ENCODE measurements around the gene CHRM3.

CHRM3 gene

DNA sequence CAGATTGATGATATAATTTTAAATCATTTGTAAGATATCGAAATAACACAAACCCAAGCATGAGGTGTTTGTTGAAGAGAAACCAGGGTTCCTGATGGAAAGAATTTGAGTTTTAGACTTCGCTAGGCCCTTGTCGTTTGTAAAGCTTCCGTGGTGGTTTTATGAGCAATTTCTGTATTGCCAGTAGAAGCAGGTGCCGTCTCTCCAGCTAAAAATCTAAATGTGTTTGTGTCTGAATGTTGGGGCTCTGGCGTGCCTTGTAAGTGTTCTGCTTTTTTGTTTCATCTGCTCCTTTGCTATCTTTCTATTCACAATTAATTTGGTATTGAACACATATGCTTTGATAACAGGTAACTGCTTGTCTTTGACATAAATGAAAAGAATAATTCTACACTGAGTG, 27.5 kb downstream of the CHRM3 start:
- DNase-seq (ENCODE audit: low spot score) = no peak

DNA sequence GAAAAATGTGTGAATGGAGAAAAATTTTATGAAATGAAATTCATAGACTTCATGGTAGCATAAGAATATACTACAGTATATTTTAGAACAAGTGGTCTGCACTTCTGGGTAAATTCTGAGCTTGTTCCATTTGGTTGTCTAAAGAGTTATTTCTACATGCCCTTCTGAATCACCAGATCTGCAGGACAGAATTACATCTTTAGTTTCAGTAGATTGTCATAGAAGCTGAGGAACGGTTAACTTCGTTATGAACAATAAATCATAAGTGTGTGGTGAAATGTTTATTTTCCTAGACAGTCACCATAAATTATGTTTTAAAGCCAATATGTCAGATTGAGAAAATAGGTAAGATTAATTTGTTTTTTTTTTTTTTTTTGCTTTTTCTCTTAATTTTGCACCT, 30.9 kb downstream of the CHRM3 start:
- no peak for DNase-seq (ENCODE audit: low spot score)

DNA sequence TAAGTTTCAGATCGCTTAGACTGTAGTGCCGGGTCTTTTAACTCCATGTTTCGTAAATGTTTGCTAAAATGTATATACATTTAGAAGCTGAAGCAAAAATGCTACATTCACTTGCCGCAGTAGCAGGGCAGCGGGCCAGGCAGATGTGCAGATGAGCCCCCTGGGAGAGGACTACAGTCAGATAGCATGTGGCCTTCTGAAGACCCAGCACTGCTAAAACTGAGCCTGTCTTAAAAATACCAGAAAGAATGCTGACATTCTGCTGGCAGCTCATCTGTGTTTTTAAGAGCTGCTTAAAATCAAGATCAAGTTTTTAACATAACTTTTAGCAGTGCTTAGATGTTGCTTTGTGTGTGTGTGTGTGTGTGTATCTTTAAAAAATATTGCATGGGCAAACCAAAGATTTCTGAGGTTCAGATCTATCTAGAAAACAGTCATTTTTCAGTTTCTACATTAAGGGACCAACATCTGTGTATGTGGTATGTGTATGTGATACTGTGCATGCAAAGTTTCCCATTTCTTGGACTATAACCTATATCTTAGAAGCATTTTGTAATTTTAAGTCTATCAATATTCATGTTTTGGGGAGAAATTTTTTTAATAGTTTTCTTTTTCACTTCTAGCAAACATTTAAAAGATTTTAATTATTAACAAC, 31.7 kb downstream of the CHRM3 start:
- DNase-seq (ENCODE audit: low spot score) = no peak

DNA sequence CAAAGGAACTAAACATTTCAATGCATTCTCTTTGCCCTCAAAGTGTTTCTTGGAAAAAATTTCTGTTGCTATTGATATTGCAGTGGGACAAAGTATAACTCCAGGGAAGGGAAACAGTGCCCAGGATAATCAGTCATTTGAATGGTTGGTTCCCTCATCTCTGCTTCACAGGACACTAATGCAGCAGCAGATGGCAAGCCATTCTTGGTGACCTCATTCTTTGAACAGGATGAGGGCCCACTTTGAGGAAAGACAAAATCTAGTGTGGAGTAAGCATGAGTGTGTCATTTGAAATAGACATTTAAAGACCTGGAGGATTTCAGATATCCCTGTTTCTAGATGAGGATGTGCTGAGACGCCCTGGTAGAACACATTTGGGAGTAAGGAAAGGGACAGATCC, 32.3 kb downstream of the CHRM3 start:
- DNase-seq (ENCODE audit: low spot score) = no peak

DNA sequence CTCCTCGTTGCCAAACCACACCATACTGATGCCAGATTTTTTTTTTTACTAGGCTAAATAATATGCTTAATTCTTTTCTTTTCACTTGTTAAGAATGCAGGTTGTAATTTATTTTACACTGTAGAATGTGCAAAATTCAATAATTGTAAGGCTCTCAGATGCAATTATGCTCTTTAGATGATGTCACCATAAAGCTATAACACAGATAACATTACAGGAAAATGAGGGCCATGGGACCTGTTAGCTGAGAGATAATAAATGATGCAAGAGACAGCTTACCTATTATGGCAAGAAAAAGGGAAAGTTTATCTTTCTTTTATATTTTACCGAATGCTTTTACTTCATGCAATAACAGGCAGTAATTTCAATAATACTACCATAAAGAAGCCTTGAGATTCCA, 35.4 kb downstream of the CHRM3 start:
- no peak for DNase-seq (ENCODE audit: low spot score)

DNA sequence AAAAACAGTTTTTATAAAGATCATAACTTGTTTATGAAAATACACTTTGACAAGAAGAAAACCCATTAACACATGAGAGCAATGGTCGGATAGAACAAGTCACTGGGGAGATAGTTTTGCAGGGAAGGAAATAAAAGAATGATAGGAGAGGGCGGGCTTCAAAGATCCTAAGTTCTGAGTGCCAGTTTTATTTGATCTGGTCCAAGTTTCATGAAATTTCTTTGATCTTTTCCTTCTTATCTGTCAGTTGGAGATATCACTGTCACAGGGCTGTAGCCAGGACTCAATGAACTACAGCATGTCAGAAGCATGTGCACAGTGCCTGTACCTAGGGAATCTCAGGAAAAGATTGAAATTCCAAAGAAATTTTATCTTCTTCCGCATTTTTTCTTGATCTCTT, 36.5 kb downstream of the CHRM3 start:
- DNase-seq (ENCODE audit: low spot score) = no peak

DNA sequence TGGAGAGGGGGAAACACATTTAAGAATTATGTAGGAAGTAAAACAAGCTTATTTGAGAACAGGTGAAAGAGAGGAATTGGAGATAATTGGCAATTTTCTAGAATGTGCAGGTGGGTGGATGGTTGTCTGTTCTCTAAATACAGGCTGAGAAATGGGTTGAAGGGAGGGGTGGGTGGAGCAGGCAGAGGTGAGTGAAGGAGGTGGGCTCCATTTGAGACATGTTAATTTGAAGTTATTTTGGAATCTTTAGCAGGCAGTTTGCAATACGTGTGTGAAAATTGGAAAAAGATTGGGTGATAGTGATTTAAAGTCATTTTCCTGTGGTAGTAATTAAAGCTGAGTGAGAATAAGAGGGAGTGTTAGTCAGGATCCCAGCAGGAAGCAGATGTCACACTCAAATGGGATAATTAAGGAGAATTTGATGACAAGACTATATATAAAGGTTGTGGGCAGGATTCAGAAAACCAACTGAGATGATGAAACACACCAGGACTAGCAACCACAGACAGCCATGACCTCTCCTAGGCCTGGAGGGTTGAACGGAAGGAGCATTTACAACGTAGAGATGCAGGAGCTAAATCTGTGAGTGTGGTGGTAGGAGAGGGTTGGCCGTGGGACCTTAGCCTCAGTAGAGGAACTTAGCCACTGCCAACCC, 40.6 kb downstream of the CHRM3 start:
- DNase-seq (ENCODE audit: low spot score) = no peak

DNA sequence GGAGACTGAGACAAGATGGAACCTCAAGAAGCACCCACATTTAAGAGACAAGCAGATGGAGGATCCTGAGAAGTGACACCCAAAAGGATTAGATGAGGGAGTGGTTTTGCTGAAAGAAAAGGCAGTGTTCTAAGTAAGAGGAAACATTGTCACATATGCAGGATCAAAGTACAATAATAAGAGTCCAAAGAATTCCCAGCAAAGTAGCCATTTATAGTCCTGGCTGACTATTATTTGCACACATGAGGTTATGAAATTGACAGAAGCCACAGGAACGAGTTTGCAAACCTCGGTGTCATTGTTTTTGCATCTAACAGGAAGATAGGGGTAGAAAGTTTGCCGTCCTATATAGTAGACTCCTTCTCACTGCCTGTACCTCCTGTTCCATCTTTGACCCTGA, 41.3 kb downstream of the CHRM3 start:
- DNase-seq (ENCODE audit: low spot score) = no peak

DNA sequence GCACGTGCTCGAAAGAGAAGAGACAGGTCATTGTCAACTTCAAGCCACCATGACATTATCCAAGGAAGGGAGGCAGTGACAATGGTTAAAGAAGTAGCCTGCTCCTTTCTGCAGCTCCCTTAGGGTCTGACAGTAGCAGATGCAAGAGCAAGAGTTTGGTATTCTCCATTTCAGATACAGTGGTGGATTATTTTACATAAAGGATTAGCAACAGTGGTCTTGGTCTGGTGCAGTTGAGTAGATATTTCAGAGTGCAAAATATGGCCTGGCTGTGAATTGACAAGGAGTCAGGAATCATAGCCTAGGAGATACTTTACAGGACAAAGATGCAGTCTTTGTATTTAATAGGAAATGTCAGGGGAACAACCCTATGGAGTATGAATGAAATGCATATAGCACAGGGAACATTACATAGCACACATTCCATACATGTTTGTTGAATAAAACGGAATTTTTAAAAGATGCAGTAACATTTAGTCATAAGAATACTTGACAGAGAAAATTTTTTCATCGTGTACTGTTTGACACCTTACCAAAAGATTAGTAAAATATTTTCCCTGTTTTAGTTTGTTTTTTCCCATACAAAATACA, 41.8 kb downstream of the CHRM3 start:
- no peak for DNase-seq (ENCODE audit: low spot score)

DNA sequence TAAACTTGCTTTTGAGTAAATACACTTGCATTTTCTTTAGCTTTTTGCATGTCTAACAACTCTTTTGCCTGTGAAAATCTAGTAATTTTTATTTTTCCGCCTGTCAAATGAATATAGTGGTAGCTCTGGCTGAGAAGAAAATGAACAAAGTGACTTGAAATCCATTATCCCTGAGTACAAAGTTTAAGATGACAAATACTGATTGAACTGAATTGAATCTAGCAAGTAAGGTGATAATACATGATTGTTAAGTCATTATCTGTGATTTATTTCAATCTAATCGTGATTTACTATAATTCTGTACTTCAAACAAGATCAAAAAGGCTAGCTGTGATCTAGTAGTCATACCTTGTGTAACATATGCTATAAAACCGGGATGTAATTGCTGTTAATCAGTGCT, 42.8 kb downstream of the CHRM3 start:
- DNase-seq (ENCODE audit: low spot score) = no peak

DNA sequence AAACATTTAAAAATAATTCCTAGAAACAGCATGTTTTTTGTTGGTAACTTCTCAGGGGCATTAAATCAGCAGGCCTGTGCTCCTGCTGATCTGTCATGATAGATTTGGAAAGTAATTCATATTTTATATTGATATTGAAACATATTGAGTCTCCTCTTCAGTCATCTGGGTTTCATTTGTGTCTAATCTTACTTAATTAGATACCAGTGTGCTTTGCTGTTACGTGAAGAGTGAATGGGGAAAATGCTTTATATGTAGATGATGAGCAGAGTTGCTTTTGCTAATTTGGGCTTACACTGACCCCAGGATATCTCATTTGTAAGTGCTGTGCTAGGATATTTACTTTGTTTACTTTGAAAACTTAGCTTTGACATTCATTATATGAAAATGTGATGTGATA, 45.9 kb downstream of the CHRM3 start:
- no peak for DNase-seq (ENCODE audit: low spot score)

DNA sequence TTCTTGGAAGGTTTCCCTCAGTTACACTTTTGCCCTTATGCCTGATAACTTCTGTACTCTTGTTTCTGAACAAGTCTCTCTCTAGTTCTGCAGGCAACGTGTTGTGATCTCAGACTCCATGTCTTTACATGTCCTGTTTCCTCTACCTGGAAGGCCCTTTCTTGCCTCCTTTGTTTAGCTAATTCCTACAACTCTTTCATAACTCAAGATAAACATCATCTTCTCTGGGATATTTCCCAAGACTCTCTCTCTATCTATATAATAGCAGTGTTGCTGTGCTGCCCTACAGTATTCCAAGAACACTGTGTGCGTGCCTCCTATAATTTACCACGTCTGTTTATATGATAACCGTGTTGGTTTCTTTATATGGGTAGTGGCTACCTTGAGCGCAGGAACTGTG, 47.8 kb downstream of the CHRM3 start:
- no peak for DNase-seq (ENCODE audit: low spot score)

All from COLO829 (cell line).